SK-N-SH (cell line): Measurements from ENCODE around the gene NRGN. TPM values are rescaled to one million over a fixed set of nuclear protein-coding genes. Genes with fewer than 3 reads are reported as not detected.
A peak's percentile ranks its signal among the peaks of the same experiment; 100 is the strongest.

ENCODE experiments used
- CTCF ChIA-PET: fragments of 300-600, 350-600 bp; formaldehyde crosslinking; extraction: SDS; loops from one replicate; lab custom pipeline; 2021; lab: Yijun Ruan, JAX
- POLR2A ChIA-PET: fragments of 350-600 bp; sonication (Branson Sonifier 250); formaldehyde crosslinking; extraction: SDS; loops from one replicate; lab custom pipeline; 2020; ENCODE audit warnings: antibody characterized with exemption, inconsistent platforms; lab: Yijun Ruan, JAX
- DNase-seq: peaks from one replicate; pipeline ENCODE4 v3.0.0; 2012
- H2AFZ ChIP-seq: fragments of 200-600 bp; sonication (generic); 2 replicates; pipeline ENCODE4 v1.8.1; 2016; ENCODE audit warnings: antibody characterized with exemption, mild to moderate bottlenecking, low read depth
- H3F3A ChIP-seq: fragments of 200-600 bp; sonication (generic); replicated peaks from 2 replicates; pipeline ENCODE3; 2016; ENCODE audit warnings: antibody characterized with exemption, mild to moderate bottlenecking; ENCODE audit not compliant: insufficient read depth
- H3K27ac ChIP-seq, 2 experiments: fragments of 200-500 bp in 1 of 2; fragments of 200-600 bp in 1 of 2; sonication (Bioruptor generic) in 1 of 2; sonication (generic), shearing (Covaris generic) in 1 of 2; 2 replicates each; pipeline versions ENCODE4 v1.5.1 to v1.6.1; 2014 to 2016; ENCODE audit warnings: low read depth in 2 of 2, inconsistent platforms in 1 of 2, low read length in 1 of 2, mild to moderate bottlenecking in 1 of 2, mixed read lengths in 1 of 2
- H3K27me3 ChIP-seq: fragments of 200-600 bp; sonication (generic), shearing (Covaris generic); 2 replicates; pipeline ENCODE4 v1.6.1; 2016; ENCODE audit warnings: mixed run types; ENCODE audit not compliant: insufficient read depth
- H3K36me3 ChIP-seq, 2 experiments: fragments of 200-500 bp in 1 of 2; fragments of 200-600 bp in 1 of 2; sonication (Bioruptor generic) in 1 of 2; sonication (generic) in 1 of 2; replicated peaks in 1 of 2; 2 replicates each; pipeline versions ENCODE3 to v1.5.1; 2014 to 2016; ENCODE audit warnings: low read length in 1 of 2, mild to moderate bottlenecking in 1 of 2; ENCODE audit not compliant: insufficient read depth in 2 of 2, control insufficient read depth in 1 of 2
- H3K4me1 ChIP-seq, 2 experiments: fragments of 200-500 bp in 1 of 2; fragments of 200-600 bp in 1 of 2; sonication (Bioruptor generic) in 1 of 2; sonication (generic), shearing (Covaris generic) in 1 of 2; 2 replicates each; pipeline versions ENCODE4 v1.5.1 to v1.6.1; 2014 to 2016; ENCODE audit warnings: low read depth in 1 of 2, low read length in 1 of 2, mixed run types in 1 of 2; ENCODE audit not compliant: insufficient read depth in 2 of 2, control insufficient read depth in 1 of 2
- H3K4me2 ChIP-seq: fragments of 200-600 bp; sonication (generic), shearing (Covaris generic); 2 replicates; pipeline ENCODE4 v1.6.1; 2017; ENCODE audit warnings: mixed run types
- H3K4me3 ChIP-seq, 2 experiments: fragments of 200-500 bp in 1 of 2; fragments of 200-600 bp in 1 of 2; sonication (Bioruptor generic) in 1 of 2; sonication (generic), shearing (Covaris generic) in 1 of 2; 2 replicates each; pipeline versions ENCODE4 v1.5.1 to v1.8.1; 2014 to 2016; ENCODE audit warnings: low read depth in 2 of 2, inconsistent platforms in 1 of 2, low read length in 1 of 2, mild to moderate bottlenecking in 1 of 2, mixed read lengths in 1 of 2, moderate library complexity in 1 of 2
- H3K79me2 ChIP-seq: fragments of 200-600 bp; sonication (generic); 2 replicates; pipeline ENCODE4 v1.8.1; 2017; ENCODE audit warnings: mild to moderate bottlenecking; ENCODE audit not compliant: insufficient read depth
- H3K9ac ChIP-seq: fragments of 200-600 bp; sonication (generic); 2 replicates; pipeline ENCODE4 v1.6.1; 2017; ENCODE audit warnings: mixed run types
- H3K9me2 ChIP-seq: fragments of 200-600 bp; sonication (generic); 2 replicates; pipeline ENCODE4 v1.6.1; 2017; ENCODE audit warnings: mixed run types
- H3K9me3 ChIP-seq: fragments of 200-600 bp; sonication (generic); 2 replicates; pipeline ENCODE4 v1.6.1; 2017; ENCODE audit warnings: mixed run types, mild to moderate bottlenecking, moderate library complexity
- H4K20me1 ChIP-seq: fragments of 200-600 bp; sonication (generic); 2 replicates; pipeline ENCODE4 v1.6.1; 2017; ENCODE audit warnings: mild to moderate bottlenecking, mixed run types; ENCODE audit not compliant: insufficient read depth
- ELF1 ChIP-seq: IDR thresholded peaks from 2 replicates; pipeline ENCODE4 v1.4.0; 2012
- EP300 ChIP-seq, 2 experiments: IDR thresholded peaks; 2 replicates each; pipeline versions ENCODE4 v1.4.0 to v1.6.1; 2012; ENCODE audit warnings: borderline replicate concordance in 1 of 2, low read depth in 1 of 2, low read length in 1 of 2
- EZH2phosphoT487 ChIP-seq: fragments of 200-600 bp; sonication (generic); IDR thresholded peaks from 2 replicates; pipeline ENCODE4 v1.6.1; 2017; ENCODE audit warnings: low read depth, mixed run types, mild to moderate bottlenecking, antibody characterized with exemption, moderate library complexity, borderline replicate concordance
- FOSL2 ChIP-seq: IDR thresholded peaks from 2 replicates; pipeline ENCODE4 v1.4.0; 2012; ENCODE audit warnings: low read depth, mild to moderate bottlenecking, moderate library complexity, borderline replicate concordance
- FOXM1 ChIP-seq: IDR thresholded peaks from 2 replicates; pipeline ENCODE4 v1.4.0; 2012; ENCODE audit warnings: low read depth, mild to moderate bottlenecking
- MAX ChIP-seq: IDR thresholded peaks from 2 replicates; pipeline ENCODE4 v1.4.0; 2012; ENCODE audit warnings: low read depth
- NFIC ChIP-seq: IDR thresholded peaks from 2 replicates; pipeline ENCODE4 v1.4.0; 2012; ENCODE audit warnings: borderline replicate concordance
- PBX3 ChIP-seq: IDR thresholded peaks from 2 replicates; pipeline ENCODE4; 2012
- POLR2AphosphoS5 ChIP-seq: IDR thresholded peaks from 2 replicates; pipeline ENCODE4 v1.6.1; 2012; ENCODE audit warnings: low read depth, low read length
- RAD21 ChIP-seq: IDR thresholded peaks from 2 replicates; pipeline ENCODE4 v1.6.1; 2012; ENCODE audit warnings: mild to moderate bottlenecking, low read length
- REST ChIP-seq: IDR thresholded peaks from 2 replicates; pipeline ENCODE4 v1.6.1; 2012; ENCODE audit warnings: mild to moderate bottlenecking, low read depth, low read length, moderate library complexity
- RFX5 ChIP-seq: IDR thresholded peaks from 2 replicates; pipeline ENCODE4 v1.6.1; 2012; ENCODE audit warnings: mild to moderate bottlenecking, improper control_type of control experiment, low read length
- RXRA ChIP-seq: IDR thresholded peaks from 2 replicates; pipeline ENCODE4 v1.4.0; 2012; ENCODE audit warnings: low read depth, mild to moderate bottlenecking, borderline replicate concordance
- SIN3A ChIP-seq: IDR thresholded peaks from 2 replicates; pipeline ENCODE4 v1.6.1; 2012; ENCODE audit warnings: low read depth, mild to moderate bottlenecking, low read length, moderate library complexity, borderline replicate concordance
- SMC3 ChIP-seq: IDR thresholded peaks from 2 replicates; pipeline ENCODE4 v1.6.1; 2012; ENCODE audit warnings: low read depth, low read length, improper control_type of control experiment
- TAF1 ChIP-seq: IDR thresholded peaks from 2 replicates; pipeline ENCODE4 v1.6.1; 2012; ENCODE audit warnings: low read depth, mild to moderate bottlenecking, low read length, moderate library complexity, borderline replicate concordance
- TCF12 ChIP-seq: IDR thresholded peaks from 2 replicates; pipeline ENCODE4 v1.4.0; 2012
- TEAD4 ChIP-seq: IDR thresholded peaks from 2 replicates; pipeline ENCODE4 v1.4.0; 2012; ENCODE audit warnings: mild to moderate bottlenecking, borderline replicate concordance; ENCODE audit not compliant: insufficient read depth
- USF2 ChIP-seq: fragments of 150-350 bp; IDR thresholded peaks from 2 replicates; pipeline ENCODE4 v1.6.1; 2017; ENCODE audit warnings: antibody characterized with exemption, low read length, low read depth, borderline replicate concordance
- YY1 ChIP-seq: IDR thresholded peaks from 2 replicates; pipeline ENCODE4 v1.4.0; 2012; ENCODE audit warnings: low read depth, mild to moderate bottlenecking
- WGBS: methylation state at CpG from one replicate; pipeline ENCODE4 v1.1.6; 2017; ENCODE audit warnings: low lambda C conversion rate; 5-methylcytosine and 5-hydroxymethylcytosine counted together
- polyA plus RNA-seq, 3 experiments: library from polyadenylated mRNA; depleted of rRNA; stranded (reverse); fragments of >200 nt; gene quantifications; 2 replicates each; pipeline ENCODE4 v1.2.3, GENCODE V29; 2012

The NRGN gene
- 3.1 and 6.8 TPM in 2 replicates for polyA plus RNA-seq (2012; rRNA removed)
- polyA plus RNA-seq (2012; cell fraction: cytosol; rRNA removed) = 2.7 and 4.1 TPM in 2 replicates
- polyA plus RNA-seq (2012; cell fraction: nucleus; rRNA removed) = 6.2 and 8.0 TPM in 2 replicates

- Histone ChIP-seq H3K4me1 (peaks cover 0 to 12% of the 10 kb centered on the region in 2 experiments; a peak in 2 of 4 replicates), H2AFZ (peak within 1 kb of the TSS; percentile 88), H3F3A (no peaks in the 10 kb centered on the region), H3K4me3 (peak within 1 kb of the TSS; percentile 55 to 69), H3K79me2 (no peaks in the 10 kb centered on the region), H3K9me3 (no peaks in the 10 kb centered on the region), H3K27ac (no peak within 1 kb of the TSS; a peak in 1 of 4 replicates), H3K27me3 (no peaks in the 10 kb centered on the region), H4K20me1 (no peaks in the 10 kb centered on the region), H3K4me2 (peak within 1 kb of the TSS; percentile 93), H3K9ac (peak within 1 kb of the TSS; percentile 59; the same call in 1 of the 2 replicates), H3K36me3 (no peaks in the 10 kb centered on the region), H3K9me2 (no peaks in the 10 kb centered on the region)
- 12% methylated on average over 23 of the region's 59 CpGs for WGBS
- ChIA-PET POLR2A (no interaction called here), CTCF (interaction anchor here (0.7 to 3.2 kb wide), 21 partner anchors 9 to 662 kb away, joined by 3 to 17 read pairs (median 5); partner anchors contain the start of genes ROBO3 and VSIG2)
- TF ChIP-seq RFX5 (peak; percentile 56; the same call in 1 of the 2 replicates), NFIC (no peak), EZH2phosphoT487 (no peak), EP300 (IDR thresholded peaks at IDR 0.05; ENCODE audit: borderline replicate concordance in 1 of 2, low read depth in 1 of 2, low read length in 1 of 2) (no peak), POLR2AphosphoS5 (no peak), TAF1 (no peak), FOXM1 (no peak), PBX3 (no peak), USF2 (no peak)
- peak; percentile 98 for DNase-seq
These were observed at the start of gene NRGN for GRCh38 chr11:124739479-124740276. TSS of gene NRGN (plus strand) at chr11:124739942. CDS start at chr11:124740085, 143 bp downstream.

- ChIA-PET POLR2A (no interaction called here), CTCF (interaction anchor here (0.8 to 1.7 kb wide), 2 partner anchors 69 to 101 kb away, joined by 3 read pairs; no protein-coding TSS in a partner anchor)
- no peak overlapping the region for H3K27ac ChIP-seq
- TF ChIP-seq TCF12 (no peak), RFX5 (no peak), RXRA (no peak), FOSL2 (no peak), YY1 (no peak), RAD21 (no peak), SIN3A (no peak), ELF1 (no peak), REST (no peak), MAX (no peak), NFIC (no peak), TEAD4 (no peak), SMC3 (no peak)
- H3K4me3 ChIP-seq = no peak overlapping the region
- no peaks in the 10 kb centered on the region for H4K20me1 ChIP-seq
- no peak for DNase-seq
- H3K9ac ChIP-seq = no peak overlapping the region
- no peaks in the 10 kb centered on the region for H3K9me2 ChIP-seq
- no peaks in the 10 kb centered on the region; the same call in 1 of the 2 replicates for H3K79me2 ChIP-seq
- WGBS = 86% methylated on average over 2 of the region's 2 CpGs
- H2AFZ ChIP-seq = no peak overlapping the region
- peaks cover 4% of the 10 kb centered on the region for H3F3A ChIP-seq
- H3K36me3 ChIP-seq = peaks cover 0 to 3% of the 10 kb centered on the region in 2 experiments
- H3K4me2 ChIP-seq = no peak overlapping the region
- no peaks in the 10 kb centered on the region for H3K27me3 ChIP-seq
- H3K4me1 ChIP-seq = no peaks in the 10 kb centered on the region
- H3K9me3 ChIP-seq = no peaks in the 10 kb centered on the region
These were observed 46.6 kb upstream of the NRGN start for GRCh38 chr11:124693142-124693541.
